Tibial nerve (tissue), 4 donors: Measurements from ENCODE around the gene PTCH1. TPM values are rescaled to one million over a fixed set of nuclear protein-coding genes. Genes with fewer than 3 reads are reported as not detected.

Experiments used
- DNase-seq, 2 donors: peaks; one replicate each; pipeline ENCODE4 v3.0.0-alpha.2; 2019; ENCODE audit warnings: low spot score in 2 of 2
- H3K27ac ChIP-seq, 4 donors: fragments of 200-600 bp; sonication (generic) in 3 of 4; one replicate each; pipeline ENCODE4 v1.5.1; 2017 to 2019; ENCODE audit warnings: mild to moderate bottlenecking in 1 of 4
- H3K27me3 ChIP-seq, 2 donors: fragments of 200-600 bp; sonication (generic) in 1 of 2; one replicate each; pipeline versions ENCODE4 v1.5.1 to v1.6.0; 2017 to 2019
- H3K36me3 ChIP-seq, 3 donors: fragments of 200-600 bp; sonication (generic); one replicate each; pipeline ENCODE4 v1.5.1; 2018 to 2019
- H3K4me1 ChIP-seq, 4 donors: fragments of 200-600 bp; sonication (generic) in 3 of 4; one replicate each; pipeline ENCODE4 v1.5.1; 2017 to 2019
- H3K4me3 ChIP-seq, 4 donors: fragments of 200-600 bp; sonication (generic) in 3 of 4; one replicate each; pipeline ENCODE4 v1.5.1; 2017 to 2019; ENCODE audit warnings: mild to moderate bottlenecking in 1 of 4, moderate library complexity in 1 of 4
- H3K9me3 ChIP-seq, 4 donors: fragments of 200-600 bp; sonication (generic) in 3 of 4; one replicate each; pipeline ENCODE4 v1.5.1; 2017 to 2019
- EP300 ChIP-seq, 2 donors: sonication (generic); formaldehyde crosslinking; IDR thresholded peaks; one replicate each; pipeline ENCODE4 v1.6.1; 2017; ENCODE audit warnings: antibody characterized with exemption in 2 of 2, mild to moderate bottlenecking in 1 of 2
- POLR2A ChIP-seq, 2 donors: fragments of 450-650 bp; IDR thresholded peaks; one replicate each; pipeline ENCODE4 v1.6.1; 2017; ENCODE audit warnings: antibody characterized with exemption in 2 of 2, mild to moderate bottlenecking in 2 of 2, moderate library complexity in 2 of 2
- WGBS, 2 donors: methylation state at CpG; one replicate each; pipeline ENCODE4 v1.1.5; 2018; 5-methylcytosine and 5-hydroxymethylcytosine counted together
- total RNA-seq, 4 donors: library from RNA; depleted of rRNA; stranded (reverse); fragments of >200 nt; gene quantifications; one replicate each; pipeline ENCODE4 v1.1.0, GENCODE V29; 2016
- TF ChIP-seq, protein P1 (sequence below), 5 experiments: fragments of 200-600 bp in 3 of 5; fragments of 450-650 bp in 2 of 5; sonication (generic) in 3 of 5; IDR thresholded peaks; one replicate each; pipeline ENCODE4 v1.5.1; 2016 to 2019; ENCODE audit warnings: antibody characterized with exemption in 5 of 5, mild to moderate bottlenecking in 3 of 5, moderate library complexity in 2 of 5

Gene PTCH1
- total RNA-seq: 100 to 1,000 TPM in 1 of 4 donors, 10 to 100 TPM in 3; 39.0 to 173 (median 86.6) TPM

GRCh38 chr9:95516734-95517558 is at the start of gene PTCH1:
Gene PTCH1 (minus strand): TSS chr9:95516971.
- H3K9me3 ChIP-seq: no peaks in the 10 kb centered on the region
- no peak for TF ChIP-seq POLR2A (IDR thresholded peaks at IDR 0.05)
- peak in 1 of 2 donors; percentile 62 for TF ChIP-seq EP300 (IDR thresholded peaks at IDR 0.05)
- TF ChIP-seq, protein P1, sequence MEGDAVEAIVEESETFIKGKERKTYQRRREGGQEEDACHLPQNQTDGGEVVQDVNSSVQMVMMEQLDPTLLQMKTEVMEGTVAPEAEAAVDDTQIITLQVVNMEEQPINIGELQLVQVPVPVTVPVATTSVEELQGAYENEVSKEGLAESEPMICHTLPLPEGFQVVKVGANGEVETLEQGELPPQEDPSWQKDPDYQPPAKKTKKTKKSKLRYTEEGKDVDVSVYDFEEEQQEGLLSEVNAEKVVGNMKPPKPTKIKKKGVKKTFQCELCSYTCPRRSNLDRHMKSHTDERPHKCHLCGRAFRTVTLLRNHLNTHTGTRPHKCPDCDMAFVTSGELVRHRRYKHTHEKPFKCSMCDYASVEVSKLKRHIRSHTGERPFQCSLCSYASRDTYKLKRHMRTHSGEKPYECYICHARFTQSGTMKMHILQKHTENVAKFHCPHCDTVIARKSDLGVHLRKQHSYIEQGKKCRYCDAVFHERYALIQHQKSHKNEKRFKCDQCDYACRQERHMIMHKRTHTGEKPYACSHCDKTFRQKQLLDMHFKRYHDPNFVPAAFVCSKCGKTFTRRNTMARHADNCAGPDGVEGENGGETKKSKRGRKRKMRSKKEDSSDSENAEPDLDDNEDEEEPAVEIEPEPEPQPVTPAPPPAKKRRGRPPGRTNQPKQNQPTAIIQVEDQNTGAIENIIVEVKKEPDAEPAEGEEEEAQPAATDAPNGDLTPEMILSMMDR (IDR thresholded peaks at IDR 0.05): peak in 1 of 5 experiments; percentile 6
- no peaks in the 10 kb centered on the region for H3K36me3 ChIP-seq
- WGBS, 2 donors: 4 to 5% methylated on average over 63 to 64 of the region's 64 CpGs
- peak within 1 kb of the TSS; percentile 61 to 86 (median 72) for H3K27ac ChIP-seq
- H3K4me1 ChIP-seq: peaks cover 0 to 27% (median 9%) of the 10 kb centered on the region in 4 donors
- peak in 1 of 2 donors; percentile 51 for DNase-seq
- H3K27me3 ChIP-seq: no peaks in the 10 kb centered on the region
- peak within 1 kb of the TSS; percentile 41 to 83 (median 65) for H3K4me3 ChIP-seq

DNA sequence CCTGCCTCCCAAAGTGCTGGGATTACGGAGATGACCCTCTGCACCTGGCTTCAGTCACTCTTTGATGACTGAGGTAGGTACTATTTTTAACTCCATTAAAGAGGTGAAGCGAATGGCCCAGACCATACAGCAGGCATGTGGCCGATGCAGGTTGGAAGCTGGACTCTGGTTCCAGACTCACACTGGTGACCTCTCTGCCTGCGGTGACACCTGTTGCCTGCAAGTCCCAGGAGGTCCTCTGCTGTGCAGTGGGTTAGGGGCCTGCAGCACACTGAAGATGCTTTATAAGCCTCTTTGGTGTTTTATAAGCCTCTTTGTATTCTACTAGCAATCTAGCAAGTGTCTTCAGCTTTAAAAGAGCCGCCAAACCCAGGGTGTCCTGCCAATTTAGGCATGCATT is 49.2 kb upstream of the PTCH1 start:
- Histone ChIP-seq H3K4me1 (peaks cover 0 to 17% (median 5%) of the 10 kb centered on the region in 4 donors), H3K9me3 (no peaks in the 10 kb centered on the region), H3K36me3 (no peaks in the 10 kb centered on the region), H3K27me3 (no peaks in the 10 kb centered on the region), H3K4me3 (no peak overlapping the region), H3K27ac (no peak overlapping the region)
- no peak for DNase-seq
- 95 to 97% methylated on average over 5 of the region's 5 CpGs for WGBS, 2 donors
- TF ChIP-seq POLR2A (IDR thresholded peaks at IDR 0.05) (no peak), EP300 (IDR thresholded peaks at IDR 0.05) (no peak)
- TF ChIP-seq, protein P1 (IDR thresholded peaks at IDR 0.05): no peak

GRCh38 chr9:95561913-95562312 is 45.1 kb upstream of the PTCH1 start:
- no peak for DNase-seq
- no peaks in the 10 kb centered on the region for H3K9me3 ChIP-seq
- no peak overlapping the region for H3K4me3 ChIP-seq
- no peak for TF ChIP-seq POLR2A (IDR thresholded peaks at IDR 0.05)
- TF ChIP-seq EP300 (IDR thresholded peaks at IDR 0.05): no peak
- TF ChIP-seq, protein P1 (IDR thresholded peaks at IDR 0.05): no peak
- no peaks in the 10 kb centered on the region for H3K36me3 ChIP-seq
- 85 to 88% methylated on average over 12 of the region's 12 CpGs for WGBS, 2 donors
- H3K27ac ChIP-seq: no peak overlapping the region
- no peaks in the 10 kb centered on the region for H3K27me3 ChIP-seq
- H3K4me1 ChIP-seq: no peaks in the 10 kb centered on the region

GRCh38 chr9:95557142-95557541 is 40.4 kb upstream of the PTCH1 start:
- Histone ChIP-seq H3K36me3 (no peaks in the 10 kb centered on the region), H3K4me3 (no peak overlapping the region), H3K27ac (no peak overlapping the region), H3K9me3 (no peaks in the 10 kb centered on the region), H3K27me3 (peaks cover 0 to 12% of the 10 kb centered on the region in 2 donors), H3K4me1 (peaks cover 0 to 6% (median 0%) of the 10 kb centered on the region in 4 donors)
- no peak for DNase-seq
- WGBS, 2 donors: 93 to 97% methylated on average over 11 of the region's 11 CpGs
- no peak for TF ChIP-seq EP300 (IDR thresholded peaks at IDR 0.05)
- no peak for TF ChIP-seq POLR2A (IDR thresholded peaks at IDR 0.05)
- TF ChIP-seq, protein P1 (IDR thresholded peaks at IDR 0.05): no peak

DNA sequence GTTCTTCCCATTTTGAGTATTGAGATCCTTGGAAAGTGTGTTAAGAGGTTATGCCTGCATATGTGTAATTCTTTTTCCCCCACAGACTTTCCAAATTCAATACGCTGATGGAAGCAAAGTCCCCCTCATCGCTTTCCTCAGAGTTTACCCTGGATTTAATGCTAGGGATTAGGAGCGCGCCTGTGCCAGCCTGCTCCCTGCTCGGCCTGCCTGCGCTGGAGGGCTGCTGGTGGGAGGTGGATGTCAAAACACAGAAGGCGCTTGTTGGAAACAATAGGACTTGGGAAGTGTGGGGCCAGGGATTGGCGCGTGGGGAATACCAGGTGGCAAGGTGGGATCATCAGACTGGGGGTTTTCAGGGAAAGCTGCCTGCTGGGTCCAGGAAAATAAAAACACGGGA is 39.8 kb upstream of the PTCH1 start:
- Histone ChIP-seq H3K27me3 (peaks cover 0 to 14% of the 10 kb centered on the region in 2 donors), H3K36me3 (no peaks in the 10 kb centered on the region), H3K27ac (no peak overlapping the region), H3K4me1 (peaks cover 0 to 6% (median 0%) of the 10 kb centered on the region in 4 donors), H3K4me3 (no peak overlapping the region), H3K9me3 (no peaks in the 10 kb centered on the region)
- no peak for DNase-seq
- 51 to 59% methylated on average over 10 of the region's 10 CpGs for WGBS, 2 donors
- TF ChIP-seq EP300 (IDR thresholded peaks at IDR 0.05): no peak
- TF ChIP-seq POLR2A (IDR thresholded peaks at IDR 0.05): no peak
- TF ChIP-seq, protein P1 (IDR thresholded peaks at IDR 0.05): no peak
